IPS DF 6.9 (cell line): Measurements from ENCODE around the gene BIK.

Experiments
- DNase-seq: peaks from one replicate; pipeline ENCODE4 v3.0.0-alpha.2; 2013; ENCODE audit warnings: low read depth, low spot score
- H3K27ac ChIP-seq: one replicate; pipeline ENCODE4 v1.5.1; 2013; ENCODE audit warnings: low read length, control low read depth
- H3K27me3 ChIP-seq: 2 replicates; pipeline ENCODE4 v1.6.1; 2013; ENCODE audit warnings: mild to moderate bottlenecking, low read length; ENCODE audit not compliant: control insufficient read depth, insufficient read depth
- H3K36me3 ChIP-seq: 2 replicates; pipeline ENCODE4 v1.6.1; 2013; ENCODE audit warnings: low read length; ENCODE audit not compliant: control insufficient read depth, insufficient read depth
- H3K4me1 ChIP-seq: 2 replicates; pipeline ENCODE4 v1.6.1; 2013; ENCODE audit warnings: low read length; ENCODE audit not compliant: control insufficient read depth, insufficient read depth
- H3K4me3 ChIP-seq: 2 replicates; pipeline ENCODE4 v1.5.1; 2013; ENCODE audit warnings: mild to moderate bottlenecking, low read length
- H3K9me3 ChIP-seq: 2 replicates; pipeline ENCODE4 v1.6.1; 2013; ENCODE audit warnings: low read length, inconsistent platforms; ENCODE audit not compliant: control insufficient read depth, insufficient read depth
- WGBS: extraction: QIAGEN DNeasy Blood & Tissue Kit; methylation state at CpG from one replicate; pipeline ENCODE4 v1.1.7; 2013; ENCODE audit warnings: mixed read lengths, missing lambda C conversion rate; ENCODE audit not compliant: insufficient read length, insufficient coverage; 5-methylcytosine and 5-hydroxymethylcytosine counted together

The BIK gene

GRCh38 chr22:43088984-43089717 lies 21.4 kb upstream of the BIK start, which contains the start of gene TTLL1:
Gene TTLL1, minus strand, starts transcription at chr22:43089391. Its CDS starts 13,805 bp downstream, at chr22:43075586.
- DNase-seq = peak; percentile 50
- WGBS = no CpG with 5 or more reads among the region's 64 CpGs
- H3K27me3 ChIP-seq = no peaks in the 10 kb centered on the region
- no peaks in the 10 kb centered on the region for H3K9me3 ChIP-seq
- H3K27ac ChIP-seq = no peak within 1 kb of the TSS
- H3K4me3 ChIP-seq = peak within 1 kb of the TSS; percentile 64; the same call in 1 of the 2 replicates
- 0 out of 2 replicates have a peak, but pooled peaks cover 1% of the 10 kb centered on the region for H3K4me1 ChIP-seq
- H3K36me3 ChIP-seq = no peaks in the 10 kb centered on the region

GRCh38 chr22:43090130-43090789 lies 20.3 kb upstream of the BIK start:
- Histone ChIP-seq H3K27me3 (no peaks in the 10 kb centered on the region), H3K4me1 (0 out of 2 replicates have a peak, but pooled peaks cover 3% of the 10 kb centered on the region), H3K4me3 (no peak overlapping the region), H3K9me3 (no peaks in the 10 kb centered on the region), H3K36me3 (no peaks in the 10 kb centered on the region), H3K27ac (no peak overlapping the region)
- DNase-seq = no peak
- no CpG with 5 or more reads among the region's 6 CpGs for WGBS

- Histone ChIP-seq H3K27me3 (no peaks in the 10 kb centered on the region), H3K4me1 (0 out of 2 replicates have a peak, but pooled peaks cover 3% of the 10 kb centered on the region), H3K4me3 (no peak overlapping the region), H3K27ac (no peak overlapping the region), H3K9me3 (no peaks in the 10 kb centered on the region), H3K36me3 (no peaks in the 10 kb centered on the region)
- no CpG with 5 or more reads among the region's 9 CpGs for WGBS
- no peak for DNase-seq
Measured at GRCh38 chr22:43092085-43092484, 18.5 kb upstream of the BIK start.

- Histone ChIP-seq H3K27me3 (no peaks in the 10 kb centered on the region), H3K4me1 (0 out of 2 replicates have a peak, but pooled peaks cover 3% of the 10 kb centered on the region), H3K4me3 (no peak overlapping the region), H3K27ac (no peak overlapping the region), H3K36me3 (no peaks in the 10 kb centered on the region), H3K9me3 (no peaks in the 10 kb centered on the region)
- WGBS = no CpG with 5 or more reads among the region's 7 CpGs
- DNase-seq = no peak
Measured at GRCh38 chr22:43094085-43094484, 16.5 kb upstream of the BIK start.

- no peaks in the 10 kb centered on the region for H3K9me3 ChIP-seq
- H3K27me3 ChIP-seq = no peaks in the 10 kb centered on the region
- no peak for DNase-seq
- H3K4me3 ChIP-seq = no peak overlapping the region
- 0 out of 2 replicates have a peak, but pooled peaks cover 3% of the 10 kb centered on the region for H3K4me1 ChIP-seq
- H3K27ac ChIP-seq = no peak overlapping the region
- no CpG with 5 or more reads among the region's 4 CpGs for WGBS
- no peaks in the 10 kb centered on the region for H3K36me3 ChIP-seq
Measured at GRCh38 chr22:43094551-43094950, 16.0 kb upstream of the BIK start.

GRCh38 chr22:43096420-43096819 lies 14.1 kb upstream of the BIK start:
- Histone ChIP-seq H3K4me1 (0 out of 2 replicates have a peak, but pooled peaks cover 2% of the 10 kb centered on the region), H3K36me3 (no peaks in the 10 kb centered on the region), H3K27me3 (no peaks in the 10 kb centered on the region), H3K9me3 (no peaks in the 10 kb centered on the region), H3K4me3 (no peak overlapping the region), H3K27ac (no peak overlapping the region)
- no peak for DNase-seq
- WGBS = no CpG with 5 or more reads among the region's 8 CpGs

GRCh38 chr22:43098356-43098755 lies 12.2 kb upstream of the BIK start:
- no peaks in the 10 kb centered on the region for H3K27me3 ChIP-seq
- no peak for DNase-seq
- H3K9me3 ChIP-seq = no peaks in the 10 kb centered on the region
- H3K4me1 ChIP-seq = 0 out of 2 replicates have a peak, but pooled peaks cover 2% of the 10 kb centered on the region
- H3K36me3 ChIP-seq = no peaks in the 10 kb centered on the region
- WGBS = no CpG with 5 or more reads among the region's 4 CpGs
- no peak overlapping the region for H3K4me3 ChIP-seq
- no peak overlapping the region for H3K27ac ChIP-seq

- H3K4me1 ChIP-seq = 0 out of 2 replicates have a peak, but pooled peaks cover 2% of the 10 kb centered on the region
- no peaks in the 10 kb centered on the region for H3K27me3 ChIP-seq
- DNase-seq = no peak
- H3K4me3 ChIP-seq = no peak overlapping the region
- no peaks in the 10 kb centered on the region for H3K36me3 ChIP-seq
- WGBS = no CpG with 5 or more reads among the region's 4 CpGs
- H3K9me3 ChIP-seq = no peaks in the 10 kb centered on the region
- no peak overlapping the region for H3K27ac ChIP-seq
Measured at GRCh38 chr22:43099095-43099494, 11.5 kb upstream of the BIK start.

- no peak for DNase-seq
- no peaks in the 10 kb centered on the region for H3K4me1 ChIP-seq
- H3K36me3 ChIP-seq = no peaks in the 10 kb centered on the region
- no CpG with 5 or more reads among the region's 5 CpGs for WGBS
- no peaks in the 10 kb centered on the region for H3K27me3 ChIP-seq
- no peaks in the 10 kb centered on the region for H3K9me3 ChIP-seq
- H3K4me3 ChIP-seq = no peak overlapping the region
- no peak overlapping the region for H3K27ac ChIP-seq
Measured at GRCh38 chr22:43100225-43100624, 10.3 kb upstream of the BIK start.

GRCh38 chr22:43101306-43101705 lies 9.2 kb upstream of the BIK start:
- no peaks in the 10 kb centered on the region for H3K27me3 ChIP-seq
- H3K27ac ChIP-seq = no peak overlapping the region
- no peaks in the 10 kb centered on the region for H3K36me3 ChIP-seq
- no peaks in the 10 kb centered on the region for H3K9me3 ChIP-seq
- H3K4me3 ChIP-seq = no peak overlapping the region
- WGBS = no CpG with 5 or more reads among the region's 7 CpGs
- H3K4me1 ChIP-seq = no peaks in the 10 kb centered on the region
- DNase-seq = no peak
